GM21390 (cell line): ENCODE data around the gene TWIST2.

Experiments
- ATAC-seq: cut with Tn5 transposase; IDR thresholded peaks from one replicate; pipeline ENCODE4 v1.9.1; 2021; ENCODE audit not compliant: unreplicated experiment

TWIST2 gene

GRCh38 chr2:238847841-238848690 is at the start of gene TWIST2:
TSS of gene TWIST2 (plus strand) at chr2:238848085. CDS start at chr2:238848216, 131 bp downstream.
- ATAC-seq = no peak

- ATAC-seq = no peak
These were observed 46.1 kb upstream of the TWIST2 start for GRCh38 chr2:238801791-238802190.

GRCh38 chr2:238802957-238803356 is 44.9 kb upstream of the TWIST2 start:
- no peak for ATAC-seq

- no peak for ATAC-seq
These were observed 43.7 kb upstream of the TWIST2 start for GRCh38 chr2:238803996-238804870.

GRCh38 chr2:238808761-238809160 is 39.1 kb upstream of the TWIST2 start:
- no peak for ATAC-seq

GRCh38 chr2:238810321-238810720 is 37.6 kb upstream of the TWIST2 start:
- no peak for ATAC-seq

- ATAC-seq = no peak
These were observed 36.6 kb upstream of the TWIST2 start for GRCh38 chr2:238811293-238811692.

GRCh38 chr2:238811759-238812158 is 36.1 kb upstream of the TWIST2 start:
- ATAC-seq = no peak

GRCh38 chr2:238813109-238813508 is 34.8 kb upstream of the TWIST2 start:
- no peak for ATAC-seq

GRCh38 chr2:238814815-238815214 is 33.1 kb upstream of the TWIST2 start:
- no peak for ATAC-seq

- no peak for ATAC-seq
These were observed 31.6 kb upstream of the TWIST2 start for GRCh38 chr2:238816291-238816690.

- ATAC-seq = no peak
These were observed 30.5 kb upstream of the TWIST2 start for GRCh38 chr2:238817382-238817781.

GRCh38 chr2:238817891-238818290 is 30.0 kb upstream of the TWIST2 start:
- ATAC-seq = no peak

- no peak for ATAC-seq
These were observed 29.3 kb upstream of the TWIST2 start for GRCh38 chr2:238818561-238818960.

GRCh38 chr2:238820197-238820596 is 27.7 kb upstream of the TWIST2 start:
- ATAC-seq = no peak

- no peak for ATAC-seq
These were observed 27.0 kb upstream of the TWIST2 start for GRCh38 chr2:238820916-238821315.

GRCh38 chr2:238821391-238821790 is 26.5 kb upstream of the TWIST2 start:
- ATAC-seq = no peak

GRCh38 chr2:238821944-238822670 is 25.8 kb upstream of the TWIST2 start:
- ATAC-seq = no peak

GRCh38 chr2:238822955-238823354 is 24.9 kb upstream of the TWIST2 start:
- no peak for ATAC-seq

- ATAC-seq = no peak
These were observed 16.7 kb upstream of the TWIST2 start for GRCh38 chr2:238831177-238831576.

GRCh38 chr2:238834982-238835381 is 12.9 kb upstream of the TWIST2 start:
- no peak for ATAC-seq
